Lower leg skin (tissue), 4 donors: ENCODE measurements around the gene SPAAR. TPM values are rescaled to one million over a fixed set of nuclear protein-coding genes. Genes with fewer than 3 reads are reported as not detected.

Source experiments
- DNase-seq, 2 donors: peaks; one replicate each; pipeline ENCODE4 v3.0.0-alpha.2; 2019; ENCODE audit warnings: low spot score in 2 of 2
- H3K4me3 ChIP-seq: fragments of 200-600 bp; sonication (generic); 2 replicates; pipeline ENCODE4 v1.5.1; 2017; ENCODE audit warnings: mild to moderate bottlenecking, low read depth; ENCODE audit not compliant: poor library complexity, severe bottlenecking
- CTCF ChIP-seq, 3 donors: fragments of 450-650 bp; IDR thresholded peaks; one replicate each; pipeline ENCODE4 v1.5.1; 2016; ENCODE audit warnings: antibody characterized with exemption in 3 of 3, mild to moderate bottlenecking in 3 of 3, moderate library complexity in 2 of 3
- POLR2A ChIP-seq, 2 donors: fragments of 450-650 bp; IDR thresholded peaks; one replicate each; pipeline ENCODE4 v1.6.1; 2016 to 2017; ENCODE audit warnings: antibody characterized with exemption in 2 of 2, mild to moderate bottlenecking in 1 of 2, moderate library complexity in 1 of 2
- whole genome bisulfite sequencing, 2 donors: methylation state at CpG; one replicate each; pipeline ENCODE4 v1.1.5; 2018; 5-methylcytosine and 5-hydroxymethylcytosine counted together
- intact Hi-C: fragments of 100-400 bp; cut with DNase I; formaldehyde crosslinking; loops from one replicate; pipeline ENCODE4 v1.15.0; 2023; ENCODE audit warnings: low total_unique reads
- total RNA-seq, 4 donors: library from RNA; depleted of rRNA; stranded (reverse); fragments of >200 nt; gene quantifications; one replicate each; pipeline ENCODE4 v1.1.0, GENCODE V29; 2016

The SPAAR gene
- total RNA-seq, 4 donors from 2014 or later = 0.66 to 1.5 (median 0.95) TPM

- TF ChIP-seq POLR2A (IDR thresholded peaks at IDR 0.05) (no peak), CTCF (IDR thresholded peaks at IDR 0.05) (no peak)
- intact Hi-C loops = no loop called here
- no peak overlapping the region for H3K4me3 ChIP-seq
- WGBS, 2 donors = 84 to 85% methylated on average over 8 of the region's 8 CpGs
- DNase-seq = no peak
These were observed 44.5 kb upstream of the SPAAR start for GRCh38 chr9:35864695-35865255.

- WGBS, 2 donors = 78 to 96% methylated on average over 4 of the region's 4 CpGs
- TF ChIP-seq POLR2A (IDR thresholded peaks at IDR 0.05) (no peak), CTCF (IDR thresholded peaks at IDR 0.05) (no peak)
- no peak overlapping the region for H3K4me3 ChIP-seq
- no peak for DNase-seq
- intact Hi-C loops = no loop called here
These were observed 41.8 kb upstream of the SPAAR start for GRCh38 chr9:35867538-35867937.

- intact Hi-C loops = no loop called here
These were observed 40.4 kb upstream of the SPAAR start for GRCh38 chr9:35868933-35869332.

GRCh38 chr9:35869621-35870216 lies 39.6 kb upstream of the SPAAR start:
- intact Hi-C loops = loop anchor here (10.0 kb wide), 1 partner anchor 725 kb away; no protein-coding TSS in a partner anchor
- peak in 1 of 2 donors; percentile 10 for DNase-seq
- H3K4me3 ChIP-seq = no peak overlapping the region
- WGBS, 2 donors = 78 to 84% methylated on average over 16 to 17 of the region's 19 CpGs
- no peak for TF ChIP-seq POLR2A (IDR thresholded peaks at IDR 0.05)
- no peak for TF ChIP-seq CTCF (IDR thresholded peaks at IDR 0.05)

More at GRCh38 chr9:35868933-35869332, 40.4 kb upstream of the SPAAR start:
- WGBS, 2 donors = 79 to 82% methylated on average over 2 of the region's 2 CpGs
- no peak overlapping the region for H3K4me3 ChIP-seq
- DNase-seq = peak in 1 of 2 donors; percentile 7
- TF ChIP-seq CTCF (IDR thresholded peaks at IDR 0.05) (no peak), POLR2A (IDR thresholded peaks at IDR 0.05) (no peak)

GRCh38 chr9:35870351-35870923 lies 38.9 kb upstream of the SPAAR start, which contains the start of gene OR13J1:
Gene OR13J1, minus strand, starts transcription at chr9:35870401. Its CDS starts 0 bp downstream, at chr9:35870401.
- 90 to 92% methylated on average over 8 of the region's 8 CpGs for WGBS, 2 donors

GRCh38 chr9:35871545-35871944 lies 37.7 kb upstream of the SPAAR start:
- no peak for TF ChIP-seq CTCF (IDR thresholded peaks at IDR 0.05)
- TF ChIP-seq POLR2A (IDR thresholded peaks at IDR 0.05) = no peak
- peak in 1 of 2 donors; percentile 15 for DNase-seq
- no peak overlapping the region for H3K4me3 ChIP-seq
- WGBS, 2 donors = 45 to 50% methylated on average over 3 of the region's 3 CpGs
- intact Hi-C loops = loop anchor here (10.0 kb wide), 1 partner anchor 727 kb away; no protein-coding TSS in a partner anchor

More at GRCh38 chr9:35870351-35870923, 38.9 kb upstream of the SPAAR start, which contains the start of gene OR13J1:
- peak in 1 of 2 donors; percentile 4 for DNase-seq
- no peak within 1 kb of the TSS for H3K4me3 ChIP-seq
- no peak for TF ChIP-seq POLR2A (IDR thresholded peaks at IDR 0.05)
- intact Hi-C loops = loop anchor here (10.0 kb wide), 1 partner anchor 726 kb away; no protein-coding TSS in a partner anchor
